ENCODE data around the gene ABCB8. TPM values are rescaled to one million over a fixed set of nuclear protein-coding genes. Genes with fewer than 3 reads are reported as not detected.

The ABCB8 gene
- total and polyA plus RNA-seq, 2 of the 4 experiments (the other 2 are of a cell fraction), result 16.3 to 26.8 TPM

- TF ChIP-seq FOS (IDR thresholded peaks at IDR 0.05; ENCODE audit: low read depth, low read length), result no peak
- no peak for TF ChIP-seq BHLHE40 (IDR thresholded peaks at IDR 0.05; ENCODE audit: low read depth, low read length)
Measured at GRCh38 chr7:151076863-151077704, 48.8 kb downstream of the ABCB8 start (continued).

- no peak overlapping the region for H2AK5ac ChIP-seq (ENCODE audit: low read depth, low read length)
- H3K4ac ChIP-seq (ENCODE audit: low read depth, low read length), result no peak overlapping the region
- H2BK20ac ChIP-seq (ENCODE audit: low read depth, low read length), result no peak overlapping the region
- peaks cover 21% of the 10 kb centered on the region for H3K4me1 ChIP-seq (ENCODE audit: control insufficient read depth, insufficient read depth, low read length)
- H3K9me3 ChIP-seq (ENCODE audit: control insufficient read depth, insufficient read depth, low read length), result no peaks in the 10 kb centered on the region
- no peak overlapping the region for H3K9ac ChIP-seq (ENCODE audit: low read depth, low read length)
- dilution Hi-C loops (cut with HindIII; ENCODE audit: low sequenced_read_pairs, unreplicated experiment), result no loop called here
- intact Hi-C loops (cut with micrococcal nuclease), result no loop called here
- DNase-seq (no peak), ATAC-seq (ENCODE audit: low read depth) (no peak)
- peaks cover 16 to 70% of the 10 kb centered on the region in 2 experiments; a peak in 3 of 4 replicates for H3K79me1 ChIP-seq (ENCODE audit: low read depth in 1 of 2, low read length in 2 of 2)
- H3K18ac ChIP-seq (ENCODE audit: low read depth, low read length), result no peak overlapping the region
- WGBS, 2 experiments (ENCODE audit: extremely low coverage in 2 of 2, insufficient read length in 1 of 2), result 20% methylated on average over 1 of the region's 10 CpGs; no CpG with 5 or more reads in 1 of the 2 experiments
- H4K5ac ChIP-seq (ENCODE audit: low read depth, low read length), result no peak overlapping the region
- H2BK5ac ChIP-seq (ENCODE audit: low read depth, low read length, poor library complexity, severe bottlenecking), result no peak overlapping the region
- peaks cover 22% of the 10 kb centered on the region for H4K20me1 ChIP-seq (ENCODE audit: insufficient read depth, low read length)
- H4K8ac ChIP-seq (ENCODE audit: low read depth in 2 of 2, low read length in 2 of 2), result no peak overlapping the region
- no TSS peak for BruUV-seq (replicated peaks)
- ChIA-PET CTCF (no interaction called here), POLR2A (ENCODE audit: unreplicated experiment) (interaction anchor here (0.6 kb wide), 1 partner anchor 16 kb away, joined by 5 read pairs; no protein-coding TSS in a partner anchor)
- no peak overlapping the region for H3K14ac ChIP-seq (replicated peaks; ENCODE audit: low read depth, low read length)
- H2AFZ ChIP-seq (replicated peaks; ENCODE audit: low read length, poor library complexity), result no peak overlapping the region
- no peaks in the 10 kb centered on the region for H3K9me1 ChIP-seq (ENCODE audit: insufficient read depth, low read length)
- peak overlapping the region; percentile 56 for H2AK9ac ChIP-seq (replicated peaks; ENCODE audit: low read depth, low read length, poor library complexity)
- no peak overlapping the region for H2BK120ac ChIP-seq (ENCODE audit: low read depth, low read length)
- H3K23ac ChIP-seq (ENCODE audit: low read depth, low read length), result no peak overlapping the region
- H3K4me3 ChIP-seq (ENCODE audit: insufficient read depth, low read depth, low read length), result no peak overlapping the region
- peaks cover 46% of the 10 kb centered on the region for H3K36me3 ChIP-seq (ENCODE audit: control insufficient read depth, insufficient read depth, low read length)
- H3K27ac ChIP-seq (ENCODE audit: insufficient read depth, low read length), result no peak overlapping the region
- H3K56ac ChIP-seq (ENCODE audit: extremely low read depth, insufficient read depth, low read length), result no peak overlapping the region
- H3K4me2 ChIP-seq (ENCODE audit: low read depth, low read length), result no peak overlapping the region
- no peak overlapping the region for H2BK15ac ChIP-seq (ENCODE audit: low read depth, low read length)
- H3K27me3 ChIP-seq (ENCODE audit: control insufficient read depth, insufficient read depth, low read length), result no peaks in the 10 kb centered on the region
- H4K91ac ChIP-seq (ENCODE audit: insufficient read depth, low read depth, low read length), result no peak overlapping the region
- in situ Hi-C loops (cut with MboI; ENCODE audit: low sequenced_read_pairs), result no loop called here
- no peak for TF ChIP-seq POLR2A (IDR thresholded peaks at IDR 0.05; ENCODE audit: low read depth, low read length)
- TF ChIP-seq MXI1 (IDR thresholded peaks at IDR 0.05; ENCODE audit: borderline replicate concordance, low read depth, low read length), result no peak
- no peak for TF ChIP-seq SMC3 (IDR thresholded peaks at IDR 0.05; ENCODE audit: low read depth, low read length)
- TF ChIP-seq RCOR1 (IDR thresholded peaks at IDR 0.05; ENCODE audit: insufficient replicate concordance, low read length), result no peak
- TF ChIP-seq BHLHE40 (IDR thresholded peaks at IDR 0.05; ENCODE audit: low read depth, low read length), result no peak
- TF ChIP-seq FOS (IDR thresholded peaks at IDR 0.05; ENCODE audit: low read depth, low read length), result no peak
- TF ChIP-seq, protein P1, sequence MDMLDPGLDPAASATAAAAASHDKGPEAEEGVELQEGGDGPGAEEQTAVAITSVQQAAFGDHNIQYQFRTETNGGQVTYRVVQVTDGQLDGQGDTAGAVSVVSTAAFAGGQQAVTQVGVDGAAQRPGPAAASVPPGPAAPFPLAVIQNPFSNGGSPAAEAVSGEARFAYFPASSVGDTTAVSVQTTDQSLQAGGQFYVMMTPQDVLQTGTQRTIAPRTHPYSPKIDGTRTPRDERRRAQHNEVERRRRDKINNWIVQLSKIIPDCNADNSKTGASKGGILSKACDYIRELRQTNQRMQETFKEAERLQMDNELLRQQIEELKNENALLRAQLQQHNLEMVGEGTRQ (IDR thresholded peaks at IDR 0.05; ENCODE audit: low read depth, low read length), result no peak
- no peak for TF ChIP-seq NFE2L2 (IDR thresholded peaks at IDR 0.05; ENCODE audit: low read depth, low read length)
- TF ChIP-seq CHD1 (IDR thresholded peaks at IDR 0.05; ENCODE audit: low read depth, low read length), result no peak
- TF ChIP-seq RAD21 (IDR thresholded peaks at IDR 0.05; ENCODE audit: low read length), result no peak
- TF ChIP-seq RFX5 (IDR thresholded peaks at IDR 0.05; ENCODE audit: low read depth, low read length), result no peak
- TF ChIP-seq, protein P2, sequence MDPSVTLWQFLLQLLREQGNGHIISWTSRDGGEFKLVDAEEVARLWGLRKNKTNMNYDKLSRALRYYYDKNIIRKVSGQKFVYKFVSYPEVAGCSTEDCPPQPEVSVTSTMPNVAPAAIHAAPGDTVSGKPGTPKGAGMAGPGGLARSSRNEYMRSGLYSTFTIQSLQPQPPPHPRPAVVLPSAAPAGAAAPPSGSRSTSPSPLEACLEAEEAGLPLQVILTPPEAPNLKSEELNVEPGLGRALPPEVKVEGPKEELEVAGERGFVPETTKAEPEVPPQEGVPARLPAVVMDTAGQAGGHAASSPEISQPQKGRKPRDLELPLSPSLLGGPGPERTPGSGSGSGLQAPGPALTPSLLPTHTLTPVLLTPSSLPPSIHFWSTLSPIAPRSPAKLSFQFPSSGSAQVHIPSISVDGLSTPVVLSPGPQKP (IDR thresholded peaks at IDR 0.05; ENCODE audit: borderline replicate concordance, low read depth, low read length), result no peak
- no peak for TF ChIP-seq MAFK (IDR thresholded peaks at IDR 0.05; ENCODE audit: low read depth, low read length)
Measured at GRCh38 chr7:151077705-151078232, 49.5 kb downstream of the ABCB8 start.
